GM19351 (cell line): ENCODE data around the gene TEX22.

Experiments
- ATAC-seq: cut with Tn5 transposase; IDR thresholded peaks from one replicate; pipeline ENCODE4 v1.9.1; 2021; ENCODE audit warnings: mild to moderate bottlenecking, moderate library complexity; ENCODE audit not compliant: unreplicated experiment

The TEX22 gene

DNA sequence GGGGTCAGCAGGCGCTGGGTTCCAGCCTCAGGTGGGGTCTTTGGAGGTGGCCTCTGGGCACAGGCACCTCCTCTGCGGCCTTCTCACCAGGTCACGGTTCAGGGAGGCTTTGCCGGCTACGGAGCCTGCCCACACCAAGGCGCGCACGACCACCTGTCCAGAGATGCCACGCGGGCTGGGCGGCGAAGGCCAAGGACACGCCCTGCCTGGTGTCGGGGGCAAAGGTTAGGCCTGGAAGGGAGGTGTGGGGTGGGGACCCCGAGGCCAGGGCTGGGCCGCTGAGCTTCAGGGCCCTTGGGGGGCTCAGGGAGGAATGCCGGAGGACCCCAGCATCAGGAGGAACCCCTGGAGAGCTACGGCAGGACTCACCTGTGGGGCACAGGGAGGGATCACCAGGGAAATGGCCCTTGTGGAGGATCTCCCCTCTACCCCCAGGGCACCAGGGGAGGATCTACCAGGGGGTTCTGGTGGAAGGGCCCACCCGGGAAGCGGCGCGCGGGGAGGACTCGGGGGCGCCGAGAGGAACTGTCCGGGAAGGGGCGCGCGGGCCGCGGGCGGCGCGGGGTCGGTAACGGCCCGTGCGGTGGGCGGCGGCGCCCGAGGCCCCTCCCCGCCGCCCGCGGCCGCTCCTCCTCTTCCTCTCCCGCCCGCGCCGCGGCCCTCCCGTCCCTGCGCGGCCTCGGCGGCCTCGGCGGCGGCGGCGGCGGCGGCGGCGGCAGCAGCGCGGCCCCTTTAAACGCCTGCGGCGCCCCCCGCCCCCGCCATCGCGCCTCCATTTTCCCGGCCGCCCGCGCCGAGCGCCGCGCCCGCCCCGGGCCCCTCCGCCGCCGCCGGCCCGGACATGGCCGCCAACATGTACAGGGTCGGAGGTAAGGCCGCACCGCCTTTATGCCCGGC, 21.1 kb downstream of the TEX22 start, which contains the start of gene MTA1:
MTA1 (plus strand) TSS at position 633 of the 897 bp plus-strand sequence; CDS start at position 842, 209 bp downstream.
- peak; percentile 38 for ATAC-seq

DNA sequence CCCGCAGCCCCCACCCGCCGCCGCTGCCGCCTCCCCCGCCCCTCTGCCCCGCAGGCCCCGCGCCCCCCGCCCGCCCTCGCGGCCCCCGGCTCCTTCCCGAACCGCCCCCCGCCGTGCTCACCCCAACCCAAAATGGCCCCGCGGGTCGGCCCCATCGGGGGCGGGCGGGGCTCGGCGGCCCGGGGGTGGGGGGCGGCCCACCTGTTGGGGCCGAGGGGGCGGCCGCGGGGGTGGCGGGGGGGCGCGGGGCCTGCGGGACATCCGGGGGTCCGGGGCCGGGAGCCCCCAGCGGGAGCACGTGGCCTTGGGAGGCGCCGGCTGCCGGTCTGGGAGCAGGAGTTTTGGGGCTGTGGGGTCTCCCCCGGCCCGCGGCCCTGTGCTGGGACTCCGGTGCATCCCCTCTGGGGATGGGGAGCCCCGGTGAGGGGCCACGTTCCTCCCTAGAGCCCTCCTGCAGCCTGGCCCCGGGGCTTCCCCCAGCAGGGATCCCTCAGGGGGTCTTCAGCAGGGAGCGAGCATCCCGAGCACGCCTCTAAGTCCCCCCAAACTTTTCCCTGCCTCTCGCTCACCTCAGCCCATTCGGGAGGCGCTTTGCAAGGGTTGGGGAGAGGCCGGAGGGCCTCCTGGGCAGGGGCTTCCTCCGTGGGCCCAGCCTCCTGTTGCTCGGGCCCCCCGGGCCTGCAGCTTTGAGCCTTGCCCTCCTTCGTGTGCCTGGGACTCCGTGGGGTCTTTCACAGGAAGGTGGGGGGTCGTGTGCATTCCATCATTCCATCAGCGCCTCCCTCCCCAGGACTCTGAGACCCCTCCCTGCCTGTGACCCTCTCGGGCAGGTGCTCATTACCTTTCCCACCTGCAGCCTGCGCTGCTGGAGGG, 22.0 kb downstream of the TEX22 start:
- ATAC-seq = no peak

DNA sequence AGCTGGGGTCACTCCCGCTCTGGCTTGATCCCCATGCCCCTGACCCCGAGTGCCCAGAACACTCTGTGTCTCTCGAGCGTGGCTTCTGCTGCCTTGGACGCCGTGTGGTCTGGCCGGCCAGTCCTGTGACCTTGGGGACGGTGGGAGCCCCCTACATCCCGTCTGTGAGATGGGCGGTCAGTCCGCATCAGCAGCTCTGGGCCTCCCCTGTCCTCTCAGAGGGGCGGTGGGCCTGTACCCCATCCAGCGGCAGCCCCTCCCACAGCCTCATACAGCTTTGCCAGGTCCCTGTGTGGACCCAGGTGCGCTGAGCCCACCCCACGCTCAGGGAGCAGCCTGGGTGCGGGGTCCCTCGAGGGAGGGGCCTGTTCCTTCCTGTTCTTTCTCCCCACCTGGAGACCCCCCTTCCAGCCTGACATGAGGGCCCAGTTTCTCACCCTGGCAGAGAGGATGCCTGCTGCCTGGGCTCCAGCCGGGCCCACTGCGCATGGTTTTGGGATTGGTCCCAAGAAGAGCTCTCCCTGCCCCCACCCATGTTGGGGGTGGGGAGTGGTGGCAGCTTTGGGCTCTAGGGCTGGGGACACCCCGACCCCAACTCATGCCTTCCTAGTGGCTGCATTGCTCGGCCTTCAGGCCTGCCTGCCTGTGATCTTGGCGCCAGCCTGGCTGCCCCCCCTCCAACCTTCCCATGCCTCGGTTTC, 22.8 kb downstream of the TEX22 start:
- ATAC-seq = no peak

DNA sequence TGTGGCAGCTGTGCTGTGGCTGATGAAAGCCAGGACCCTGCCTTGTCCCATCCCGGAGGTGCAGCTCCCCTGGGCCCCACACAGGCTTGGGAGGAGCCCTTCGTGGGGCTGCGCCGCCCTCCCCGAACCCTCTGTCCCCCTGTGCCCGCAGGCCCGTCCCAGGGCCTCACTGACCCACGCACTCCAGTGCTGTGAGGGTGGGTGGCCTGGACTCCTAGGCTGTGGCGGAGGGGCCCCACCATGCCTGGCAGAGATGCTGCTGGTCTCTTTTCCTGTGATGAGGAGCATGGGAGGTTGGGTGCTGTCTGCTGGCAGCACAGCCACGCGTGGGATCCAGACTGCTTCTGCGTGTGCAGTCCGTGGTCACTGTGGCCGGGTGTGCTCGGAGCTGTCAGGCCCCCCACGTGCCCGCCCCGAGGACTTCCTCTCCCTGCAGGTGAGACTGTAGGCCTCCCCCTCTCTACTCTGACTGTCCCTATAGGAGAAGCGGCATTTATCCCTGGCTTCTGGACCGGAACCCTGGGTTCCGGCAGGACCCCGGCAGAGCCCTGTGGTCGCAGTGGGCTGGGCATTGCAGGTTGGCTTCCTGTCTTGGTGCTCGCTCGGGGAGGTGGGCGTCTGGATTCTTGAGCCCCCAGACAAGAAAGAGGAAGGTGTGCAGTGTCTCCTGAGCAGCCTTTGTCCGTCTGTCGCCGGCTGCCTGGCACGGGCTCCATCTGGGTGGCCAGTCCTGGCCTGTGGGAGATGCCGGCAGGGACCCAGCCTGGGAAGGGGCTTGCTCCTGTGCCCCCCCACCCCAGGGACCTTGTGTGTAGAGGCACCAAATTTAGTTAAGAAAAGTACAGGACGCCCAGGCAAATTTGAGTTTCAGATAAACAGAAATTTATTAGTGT, 23.6 kb downstream of the TEX22 start:
- no peak for ATAC-seq

DNA sequence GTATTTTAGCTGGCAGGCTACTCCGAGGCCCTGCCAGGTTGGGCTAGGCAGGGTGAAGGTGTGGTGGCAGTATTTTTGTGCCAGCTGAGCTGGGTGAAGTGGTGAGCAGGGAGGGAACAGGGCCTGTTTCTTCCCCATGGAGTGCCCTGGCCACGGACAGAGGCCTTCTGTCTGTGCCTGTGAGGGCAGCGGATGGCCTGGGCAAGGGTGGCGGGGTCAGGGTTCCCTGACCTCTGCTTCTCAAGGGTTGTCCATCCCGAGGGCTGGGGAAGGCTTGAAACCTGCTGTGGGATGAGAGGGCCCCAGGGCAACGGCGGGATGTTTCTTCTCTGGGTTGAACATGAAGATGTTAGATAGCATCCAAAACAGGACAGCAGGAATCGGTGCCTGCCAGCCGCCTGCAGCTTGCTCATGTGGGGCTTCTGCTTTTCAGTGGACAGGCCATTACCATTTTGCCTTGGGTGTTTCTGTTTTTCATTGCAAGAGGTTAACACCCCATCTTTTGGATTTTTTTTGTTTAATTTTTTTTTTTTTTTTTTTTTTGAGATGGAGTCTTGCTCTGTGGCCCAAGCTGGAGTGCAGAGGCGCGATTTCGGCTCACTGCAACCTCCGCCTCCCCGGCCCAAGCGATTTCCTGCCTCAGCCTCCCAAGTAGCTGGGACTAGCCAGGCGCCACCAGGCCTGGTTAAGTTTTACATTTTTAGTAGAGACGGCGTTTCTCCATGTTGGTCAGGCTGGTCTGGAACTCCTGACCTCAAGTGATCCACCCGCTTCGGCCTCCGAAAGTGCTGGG, 24.6 kb downstream of the TEX22 start:
- no peak for ATAC-seq

DNA sequence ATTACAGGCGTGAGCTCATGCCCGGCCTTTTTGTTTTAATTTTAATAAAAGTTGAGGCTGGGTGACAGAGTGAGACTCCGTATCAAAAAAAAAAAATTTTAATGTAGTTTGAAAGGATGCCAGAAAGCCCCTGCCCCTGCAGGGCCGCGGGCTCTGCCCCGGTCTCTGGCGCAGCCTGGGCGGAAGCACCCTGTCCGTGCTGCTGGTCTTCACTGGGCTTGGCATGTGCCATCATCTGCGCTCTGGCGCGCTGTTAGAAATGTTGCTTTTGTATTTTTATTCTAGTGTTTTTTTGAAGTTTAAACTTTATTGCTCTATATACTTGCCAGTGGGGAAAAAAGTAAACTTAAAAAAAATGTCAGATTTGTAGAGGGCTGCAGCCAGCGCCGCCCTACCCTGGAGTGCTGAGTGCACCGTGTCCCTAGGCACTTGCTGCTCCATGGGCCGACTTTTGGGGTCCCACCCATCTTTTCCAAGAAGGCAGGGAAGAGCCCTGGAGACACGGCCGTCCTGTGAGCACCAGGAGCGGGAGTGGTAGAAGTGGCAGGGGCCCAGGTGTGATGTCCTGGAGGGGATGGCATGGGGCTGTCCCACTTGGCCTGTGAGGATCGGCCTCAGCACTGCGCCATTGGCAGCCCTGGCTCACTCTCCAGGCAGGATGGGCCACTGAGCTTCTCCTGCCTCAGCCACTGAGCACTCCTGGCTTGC, 25.3 kb downstream of the TEX22 start:
- no peak for ATAC-seq

DNA sequence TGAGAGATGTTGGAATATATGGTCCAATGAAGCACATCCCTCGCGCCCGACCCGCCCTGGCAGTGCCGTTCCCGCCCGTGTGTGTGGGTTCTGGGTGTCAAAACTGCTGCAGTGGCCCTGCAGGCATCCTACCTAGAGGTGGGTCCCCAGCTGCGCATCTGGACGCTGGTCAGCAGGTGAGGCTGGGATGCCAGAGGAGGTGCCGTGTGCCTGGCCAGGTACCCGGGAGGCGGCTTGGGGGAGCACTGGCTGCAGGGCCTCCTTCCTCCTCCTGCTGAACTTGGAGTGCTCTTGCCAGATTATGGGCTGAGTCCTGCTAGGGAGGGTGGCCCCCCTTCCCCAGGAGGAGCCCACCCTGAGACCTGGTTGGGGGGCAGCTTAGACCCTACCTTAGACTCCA, 26.5 kb downstream of the TEX22 start:
- ATAC-seq = no peak

DNA sequence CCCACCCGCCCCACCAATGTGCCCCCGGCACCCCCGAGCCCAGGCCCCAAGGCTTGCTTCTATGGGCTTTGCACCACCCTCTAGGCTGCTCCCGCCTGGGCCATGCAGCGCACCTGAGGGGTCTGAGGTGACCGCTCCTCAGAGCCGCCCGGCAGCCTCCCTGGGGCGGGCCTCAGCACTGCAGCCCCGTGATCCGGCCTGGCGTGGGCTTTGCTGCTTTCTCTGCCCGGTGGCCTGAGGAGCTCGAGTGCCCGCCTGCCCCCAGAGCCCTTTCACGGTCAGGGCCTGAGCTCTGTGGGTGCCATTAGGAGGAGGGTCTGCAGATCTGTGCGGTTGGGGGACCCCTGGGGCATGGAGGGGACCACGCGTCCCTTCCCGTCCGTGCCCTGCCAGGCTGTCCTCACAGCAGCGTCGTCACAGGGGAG, 27.5 kb downstream of the TEX22 start:
- ATAC-seq = no peak

DNA sequence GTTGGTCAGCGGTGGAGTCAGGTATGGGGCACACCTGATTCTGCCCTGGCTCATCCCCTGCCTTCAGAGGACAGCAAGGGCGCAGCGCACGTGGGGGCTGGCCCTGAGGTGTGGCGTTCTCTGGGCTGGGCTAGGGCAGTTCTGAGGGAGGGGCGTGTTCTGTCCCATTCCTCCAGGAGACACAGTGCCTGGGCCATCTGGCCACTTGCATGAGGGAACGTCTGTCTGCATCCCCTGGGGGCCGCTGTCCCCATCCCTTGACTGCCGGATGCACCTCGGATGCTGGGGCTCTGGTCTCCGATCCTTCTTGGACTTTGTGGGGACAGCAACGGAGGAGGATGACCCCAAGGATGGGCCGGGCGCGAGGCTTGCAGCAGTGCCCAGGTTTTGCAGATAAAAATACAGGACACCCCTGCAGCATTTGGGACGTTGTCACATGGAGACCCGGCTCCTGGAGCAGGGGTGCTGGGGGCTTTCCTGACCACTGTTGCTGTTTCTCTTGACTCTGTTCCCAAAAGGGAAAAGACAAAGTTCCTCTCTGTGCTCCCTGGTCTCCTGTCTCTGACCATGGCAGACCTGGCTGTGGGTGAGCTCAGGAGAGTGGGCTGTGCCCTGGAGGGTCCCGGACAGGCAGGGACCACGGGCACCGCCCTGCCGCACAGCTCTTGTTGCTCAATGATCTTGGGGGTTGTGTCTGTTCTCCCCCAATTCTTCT, 28.2 kb downstream of the TEX22 start:
- ATAC-seq = no peak

DNA sequence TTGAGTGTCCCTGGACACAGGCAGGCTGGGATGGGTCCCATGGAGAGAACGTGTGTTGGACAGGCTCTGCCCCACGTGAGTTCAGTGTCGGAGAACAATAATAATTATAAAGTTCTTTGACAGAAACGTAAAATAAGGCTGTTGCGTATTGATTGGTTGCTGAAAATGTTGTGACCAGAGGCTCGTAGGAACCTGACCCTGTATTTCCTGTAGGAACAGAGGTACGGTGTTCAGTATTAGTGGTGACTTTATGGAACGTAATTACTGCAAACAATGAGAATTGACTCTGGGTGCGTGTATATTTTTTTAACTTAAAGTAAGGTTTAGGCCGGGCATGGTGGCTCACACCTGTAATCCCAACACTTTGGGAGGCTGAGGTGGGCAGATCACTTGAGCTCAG, 29.1 kb downstream of the TEX22 start:
- ATAC-seq = no peak

DNA sequence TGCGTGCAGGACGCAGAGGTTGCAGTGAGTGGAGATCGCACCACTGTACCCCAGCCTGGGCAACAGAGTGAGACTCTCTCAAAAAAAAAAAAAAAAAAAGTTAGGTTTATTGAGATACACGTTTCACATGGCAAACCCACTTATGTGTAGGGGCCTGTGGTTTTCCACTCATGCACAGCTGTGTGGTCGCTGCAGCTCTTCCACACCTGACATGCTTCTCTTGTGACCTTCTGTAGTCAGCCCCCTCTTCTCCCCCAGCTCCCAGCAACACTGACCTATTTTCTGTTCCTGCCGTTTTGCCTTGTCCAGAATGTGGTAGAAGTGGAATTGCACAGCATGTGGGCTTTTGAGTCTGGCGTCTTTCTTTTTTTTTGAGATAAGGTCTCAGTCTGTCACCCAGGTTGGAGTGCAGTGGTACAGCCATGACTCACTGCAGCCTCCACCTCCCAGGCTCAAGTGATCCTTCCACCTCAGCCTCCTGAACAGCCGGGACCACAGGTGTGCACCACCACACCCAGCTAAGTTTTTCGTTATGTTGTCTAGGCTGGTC, 29.7 kb downstream of the TEX22 start:
- ATAC-seq = no peak

DNA sequence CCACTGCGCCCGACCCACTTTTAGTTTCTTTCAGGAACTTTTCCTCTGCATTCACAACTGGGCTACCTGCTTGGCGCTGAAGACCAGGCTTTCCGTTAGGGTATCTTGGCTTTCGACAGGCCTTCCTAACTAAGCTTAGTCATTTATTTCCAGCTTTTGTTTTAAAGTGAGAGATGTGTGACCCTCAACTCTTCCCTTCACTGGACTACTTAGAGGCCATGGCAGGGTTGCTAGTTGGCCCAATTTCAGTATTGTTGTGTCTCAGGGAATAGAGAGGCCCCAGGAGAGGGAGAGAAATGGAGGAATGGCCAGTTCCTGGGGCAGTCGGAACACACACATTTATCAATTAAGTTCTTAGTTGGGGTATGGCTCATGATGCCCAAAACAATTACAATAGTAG, 31.7 kb downstream of the TEX22 start:
- ATAC-seq = no peak

DNA sequence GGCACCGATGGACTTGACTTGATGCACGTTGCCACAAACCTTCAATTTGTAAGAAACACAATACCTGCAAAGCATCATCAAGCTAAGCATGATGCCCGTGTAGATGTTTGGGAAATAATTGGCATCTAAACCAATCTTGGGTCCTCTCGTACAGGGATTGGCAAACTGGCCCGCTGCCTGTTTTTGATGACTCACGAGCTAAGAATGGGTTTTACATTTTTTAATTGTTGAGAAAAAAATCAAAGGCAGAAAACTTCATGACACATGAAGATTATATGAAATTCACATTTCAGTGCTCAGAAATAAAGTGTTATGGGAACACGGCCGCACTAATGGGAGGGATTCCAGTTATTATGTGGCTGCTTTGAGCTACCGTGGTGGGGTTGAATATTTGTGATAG, 32.2 kb downstream of the TEX22 start:
- ATAC-seq = no peak

DNA sequence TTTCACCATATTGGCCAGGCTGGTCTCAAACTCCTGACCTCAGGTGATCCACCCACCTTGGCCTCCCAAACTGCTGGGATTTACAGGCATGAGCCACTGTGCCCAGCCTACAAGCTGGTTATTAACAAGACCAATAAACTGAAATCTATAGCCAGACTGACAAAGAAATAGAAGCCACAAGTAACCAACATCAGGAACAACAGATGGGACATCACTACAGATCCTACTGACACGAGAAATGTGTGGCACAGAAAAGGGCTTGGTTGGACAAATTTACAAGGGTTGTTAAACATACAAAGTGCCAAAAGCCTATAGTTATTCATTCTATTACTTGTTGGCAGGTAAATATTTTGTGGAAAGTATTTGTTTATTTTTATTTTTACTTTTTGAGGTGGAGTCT, 32.9 kb downstream of the TEX22 start:
- ATAC-seq = no peak

DNA sequence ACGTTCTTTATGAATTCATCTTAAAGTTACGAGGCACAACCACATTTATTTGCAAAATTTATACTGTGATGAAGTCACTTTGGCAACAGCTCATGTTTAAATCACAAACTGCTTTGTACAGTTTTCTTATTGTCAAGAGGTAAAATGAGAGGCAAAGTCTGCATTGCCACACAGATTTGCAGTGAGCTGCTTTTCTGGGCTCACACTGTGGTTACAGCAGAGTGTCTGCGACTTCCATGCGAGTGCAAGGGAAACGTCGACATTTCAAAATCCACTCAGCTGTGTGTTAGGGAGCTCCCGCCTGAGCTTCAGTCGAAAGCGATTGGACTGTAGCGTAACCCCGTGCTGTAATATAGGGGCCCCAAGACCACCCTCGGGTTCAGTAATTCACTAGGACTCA, 34.3 kb downstream of the TEX22 start:
- no peak for ATAC-seq

DNA sequence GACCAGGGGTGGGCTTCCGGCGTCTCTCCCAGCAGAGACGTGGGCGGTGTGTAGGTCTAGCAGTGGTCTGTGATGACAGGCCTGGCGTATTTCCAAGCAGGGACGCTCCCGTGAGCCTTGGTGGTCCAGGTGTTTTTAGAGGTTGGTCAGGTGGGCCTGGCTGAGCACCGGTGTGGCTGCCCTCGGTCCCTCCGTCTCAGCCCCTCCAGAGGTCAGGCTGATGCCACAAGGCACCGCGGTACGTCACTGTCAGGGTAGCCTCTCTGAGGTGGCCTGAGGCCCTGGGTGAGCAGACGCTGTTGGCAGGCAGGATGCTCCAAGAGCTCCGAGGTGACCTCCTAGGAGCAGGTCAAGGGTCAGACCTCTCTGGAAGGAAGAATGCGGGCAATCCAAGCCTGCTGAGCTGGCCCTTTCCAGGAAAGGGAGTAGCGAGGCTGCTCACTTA, 34.8 kb downstream of the TEX22 start:
- ATAC-seq = no peak

DNA sequence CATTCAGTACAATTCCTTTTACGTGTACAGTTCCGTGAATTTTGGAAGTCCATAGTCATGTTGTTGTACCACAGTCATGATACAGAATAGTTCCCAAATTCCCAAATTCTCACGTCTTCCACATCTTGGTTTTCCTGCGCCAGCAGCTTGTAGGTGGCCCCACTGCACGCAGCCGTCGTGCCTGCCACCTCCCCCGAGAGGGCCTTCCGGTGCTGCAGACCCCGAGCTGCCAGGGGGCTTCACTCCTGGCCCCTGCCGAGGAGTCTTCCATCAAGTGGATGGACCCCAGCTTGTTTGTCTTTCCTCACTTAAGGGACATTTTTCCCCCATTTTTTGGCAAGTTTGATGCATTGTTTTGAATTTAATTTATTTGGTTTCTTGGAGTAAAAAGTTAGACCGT, 38.1 kb downstream of the TEX22 start:
- no peak for ATAC-seq
